ENCODE measurements around the gene COQ3. TPM values are rescaled to one million over a fixed set of nuclear protein-coding genes. Genes with fewer than 3 reads are reported as not detected.

Gene COQ3
- polyA plus RNA-seq, 3 donors, result 4.8 to 12.5 (median 11.4) TPM

- H3K27ac ChIP-seq (ENCODE audit: low read depth, low read length), result no peak overlapping the region
- 0 to 53% (median 32%) methylated on average over 1 of the region's 1 CpG for WGBS, 3 donors
These were observed 3.3 kb upstream of the COQ3 start for GRCh38 chr6:99397287-99397686.

- no peak overlapping the region for H3K27ac ChIP-seq (ENCODE audit: low read depth, low read length)
- WGBS, 3 donors, result 21 to 32% (median 30%) methylated on average over 2 of the region's 2 CpGs
These were observed 663 bp downstream of the COQ3 start for GRCh38 chr6:99393366-99393697.

- 88 to 98% (median 93%) methylated on average over 3 of the region's 3 CpGs for WGBS, 3 donors
- H3K27ac ChIP-seq (ENCODE audit: low read depth, low read length), result no peak overlapping the region
These were observed 3.1 kb downstream of the COQ3 start for GRCh38 chr6:99390896-99391295.

- WGBS, 3 donors, result 94 to 96% (median 95%) methylated on average over 3 of the region's 3 CpGs
These were observed 9.5 kb downstream of the COQ3 start for GRCh38 chr6:99384507-99384906.

GRCh38 chr6:99378636-99379035, 15.4 kb downstream of the COQ3 start:
- H3K27ac ChIP-seq (ENCODE audit: low read depth, low read length), result no peak overlapping the region

More at GRCh38 chr6:99384507-99384906, 9.5 kb downstream of the COQ3 start:
- H3K27ac ChIP-seq (ENCODE audit: low read depth, low read length), result no peak overlapping the region

GRCh38 chr6:99369533-99369932, 24.5 kb downstream of the COQ3 start:
- no peak overlapping the region for H3K27ac ChIP-seq (ENCODE audit: low read depth, low read length)

GRCh38 chr6:99366852-99367251, 27.1 kb downstream of the COQ3 start:
- 90 to 96% (median 93%) methylated on average over 2 of the region's 2 CpGs for WGBS, 3 donors
- no peak overlapping the region for H3K27ac ChIP-seq (ENCODE audit: low read depth, low read length)

- no peak overlapping the region for H3K27ac ChIP-seq (ENCODE audit: low read depth, low read length)
- WGBS, 3 donors, result 79 to 84% (median 84%) methylated on average over 5 of the region's 5 CpGs
These were observed 30.0 kb downstream of the COQ3 start for GRCh38 chr6:99364026-99364425.

GRCh38 chr6:99362678-99363268, 31.2 kb downstream of the COQ3 start:
- 92 to 97% (median 97%) methylated on average over 1 of the region's 1 CpG for WGBS, 3 donors

GRCh38 chr6:99359800-99360199, 34.2 kb downstream of the COQ3 start:
- H3K27ac ChIP-seq (ENCODE audit: low read depth, low read length), result no peak overlapping the region
- 60 to 68% (median 63%) methylated on average over 1 of the region's 1 CpG for WGBS, 3 donors

More at GRCh38 chr6:99362678-99363268, 31.2 kb downstream of the COQ3 start:
- no peak overlapping the region for H3K27ac ChIP-seq (ENCODE audit: low read depth, low read length)

GRCh38 chr6:99356641-99357040, 37.4 kb downstream of the COQ3 start:
- H3K27ac ChIP-seq (ENCODE audit: low read depth, low read length), result no peak overlapping the region
- WGBS, 3 donors, result 82 to 86% (median 83%) methylated on average over 1 of the region's 1 CpG

- no peak overlapping the region for H3K27ac ChIP-seq (ENCODE audit: low read depth, low read length)
- 70 to 75% (median 74%) methylated on average over 4 of the region's 4 CpGs for WGBS, 3 donors
These were observed 39.0 kb downstream of the COQ3 start for GRCh38 chr6:99354983-99355382.

GRCh38 chr6:99353126-99353525, 40.9 kb downstream of the COQ3 start:
- H3K27ac ChIP-seq (ENCODE audit: low read depth, low read length), result no peak overlapping the region
- 68 to 72% (median 69%) methylated on average over 9 of the region's 9 CpGs for WGBS, 3 donors

- 16 to 31% (median 28%) methylated on average over 10 of the region's 10 CpGs for WGBS, 3 donors
- H3K27ac ChIP-seq (ENCODE audit: low read depth, low read length), result no peak overlapping the region
These were observed 43.4 kb downstream of the COQ3 start for GRCh38 chr6:99350573-99350972.

- H3K27ac ChIP-seq (ENCODE audit: low read depth, low read length), result no peak within 1 kb of the TSS
- WGBS, 3 donors, result 1% methylated on average over 75 to 108 of the region's 108 CpGs
These were observed 44.5 kb downstream of the COQ3 start, which contains the start of gene FAXC for GRCh38 chr6:99349171-99350141. TSS of gene FAXC (minus strand) at chr6:99349674. CDS start at chr6:99349372, 302 bp downstream.

GRCh38 chr6:99348288-99349170, 45.5 kb downstream of the COQ3 start:
- H3K27ac ChIP-seq (ENCODE audit: low read depth, low read length), result no peak overlapping the region
- WGBS, 3 donors, result 48 to 56% (median 50%) methylated on average over 25 of the region's 25 CpGs

- WGBS, 3 donors, result 64 to 70% (median 69%) methylated on average over 1 of the region's 1 CpG
- H3K27ac ChIP-seq (ENCODE audit: low read depth, low read length), result no peak overlapping the region
These were observed 46.2 kb downstream of the COQ3 start for GRCh38 chr6:99347804-99348203.

- no peak overlapping the region for H3K27ac ChIP-seq (ENCODE audit: low read depth, low read length)
- WGBS, 3 donors, result 95 to 99% (median 98%) methylated on average over 10 of the region's 10 CpGs
These were observed 47.4 kb downstream of the COQ3 start for GRCh38 chr6:99346595-99346994.

GRCh38 chr6:99345164-99345563, 48.8 kb downstream of the COQ3 start:
- 88 to 93% (median 91%) methylated on average over 4 of the region's 4 CpGs for WGBS, 3 donors
- no peak overlapping the region for H3K27ac ChIP-seq (ENCODE audit: low read depth, low read length)

Data from adipose tissue (tissue), 3 donors.